Karpas-422 (cell line): ENCODE measurements around the gene KAZN. TPM values are rescaled to one million over a fixed set of nuclear protein-coding genes. Genes with fewer than 3 reads are reported as not detected.

Experiments used
- DNase-seq: peaks from one replicate; pipeline ENCODE4 v3.0.0-alpha.2; 2015
- H2AFZ ChIP-seq: fragments of 200-600 bp; sonication (generic); 2 replicates; pipeline ENCODE4 v1.6.1; 2014; ENCODE audit warnings: antibody characterized with exemption, low read length, mixed read lengths
- H3K27ac ChIP-seq: fragments of 200-600 bp; sonication (generic); 2 replicates; pipeline ENCODE4 v1.5.1; 2014; ENCODE audit warnings: mild to moderate bottlenecking, low read length, moderate library complexity
- H3K27me3 ChIP-seq: fragments of 200-600 bp; sonication (generic); 2 replicates; pipeline ENCODE4 v1.6.1; 2014; ENCODE audit warnings: low read length, mixed read lengths
- H3K36me3 ChIP-seq: fragments of 200-600 bp; sonication (generic); 2 replicates; pipeline ENCODE4 v1.6.1; 2014; ENCODE audit warnings: low read length, mixed read lengths; ENCODE audit not compliant: insufficient read depth
- H3K4me1 ChIP-seq: fragments of 200-600 bp; sonication (generic); 2 replicates; pipeline ENCODE4 v1.6.1; 2014; ENCODE audit warnings: mild to moderate bottlenecking, low read length, mixed read lengths
- H3K4me2 ChIP-seq: fragments of 200-600 bp; sonication (generic); 2 replicates; pipeline ENCODE4 v1.6.1; 2014; ENCODE audit warnings: low read length, low read depth, mild to moderate bottlenecking; ENCODE audit not compliant: poor library complexity, severe bottlenecking
- H3K4me3 ChIP-seq: fragments of 200-600 bp; sonication (generic); 2 replicates; pipeline ENCODE4 v1.5.1; 2014; ENCODE audit warnings: mild to moderate bottlenecking, antibody characterized with exemption, low read length, mixed read lengths
- H3K79me2 ChIP-seq: fragments of 200-600 bp; sonication (generic); 2 replicates; pipeline ENCODE4 v1.6.1; 2014; ENCODE audit warnings: mild to moderate bottlenecking, low read length, mixed read lengths
- H3K9ac ChIP-seq: fragments of 200-600 bp; sonication (generic); 2 replicates; pipeline ENCODE4 v1.6.0; 2014; ENCODE audit warnings: low read length
- H3K9me2 ChIP-seq: fragments of 200-600 bp; sonication (generic), shearing (Covaris generic); replicated peaks from 2 replicates; pipeline ENCODE4 v1.6.0; 2014; ENCODE audit warnings: mild to moderate bottlenecking, low read length, moderate library complexity; ENCODE audit not compliant: insufficient read depth
- H3K9me3 ChIP-seq: fragments of 300-700, 200-600 bp; sonication (generic); 2 replicates; pipeline ENCODE4 v1.6.1; 2014; ENCODE audit warnings: low read length, mixed read lengths
- H4K20me1 ChIP-seq: fragments of 200-600 bp; sonication (generic); 2 replicates; pipeline ENCODE4 v1.6.1; 2014; ENCODE audit warnings: mild to moderate bottlenecking, antibody characterized with exemption, low read length, low read depth; ENCODE audit not compliant: insufficient read depth
- total RNA-seq: library from RNA; depleted of rRNA; stranded (reverse); fragments of >200 nt; shearing (Covaris generic); gene quantifications from 2 replicates; pipeline ENCODE4 v1.2.3, GENCODE V29; 2014; ENCODE audit warnings: low replicate concordance

KAZN gene
- total RNA-seq, 1 experiment from 2014 or later, result not detected

DNA sequence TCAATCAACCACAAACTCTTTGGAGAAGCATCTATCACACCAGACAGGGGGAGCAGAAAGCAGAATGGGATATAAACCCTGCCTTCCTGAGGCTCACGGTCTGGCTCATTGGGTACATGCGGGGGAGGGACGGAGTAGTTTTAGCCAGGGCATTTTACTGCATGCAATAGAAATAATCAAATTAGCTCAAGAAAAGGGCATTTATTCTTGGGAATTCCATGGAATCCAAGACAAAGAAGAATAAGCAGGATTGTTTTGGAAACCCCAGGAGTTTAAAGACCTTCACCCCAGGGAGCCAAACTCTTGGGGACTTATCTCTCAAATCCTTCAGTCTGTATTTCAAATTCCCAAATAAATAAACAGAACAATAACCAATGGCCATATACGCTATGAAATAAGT is 5.2 kb upstream of the KAZN start:
- Histone ChIP-seq H3K79me2 (no peaks in the 10 kb centered on the region), H3K27me3 (no peaks in the 10 kb centered on the region), H3K27ac (no peak overlapping the region), H3K9me3 (no peaks in the 10 kb centered on the region), H2AFZ (no peak overlapping the region), H3K4me3 (no peak overlapping the region), H3K36me3 (no peaks in the 10 kb centered on the region), H3K9ac (no peak overlapping the region), H3K9me2 (no peaks in the 10 kb centered on the region), H3K4me2 (no peak overlapping the region), H3K4me1 (no peaks in the 10 kb centered on the region), H4K20me1 (no peaks in the 10 kb centered on the region)
- no peak for DNase-seq

DNA sequence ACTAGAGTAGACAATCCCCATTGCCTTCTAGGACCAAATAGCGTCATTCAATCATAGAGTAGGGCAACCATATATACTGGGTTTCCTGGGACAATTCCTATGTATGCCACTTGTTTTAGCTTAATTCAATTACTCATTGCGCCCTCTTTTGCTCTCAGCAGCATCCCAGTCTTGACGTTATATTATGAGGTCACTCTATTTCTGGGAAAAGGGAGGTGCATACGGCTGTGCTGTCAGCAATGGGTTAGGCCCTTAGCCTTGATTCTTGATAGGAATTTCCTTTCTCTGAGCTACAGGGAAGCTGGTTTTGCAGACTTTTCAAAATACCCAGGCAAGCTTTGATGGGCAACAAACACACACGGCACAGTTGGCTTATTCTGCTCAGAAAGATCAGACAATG is 4.4 kb upstream of the KAZN start:
- H3K9me3 ChIP-seq, result no peaks in the 10 kb centered on the region
- H3K27me3 ChIP-seq, result no peaks in the 10 kb centered on the region
- no peaks in the 10 kb centered on the region for H4K20me1 ChIP-seq
- no peak overlapping the region for H3K27ac ChIP-seq
- no peaks in the 10 kb centered on the region for H3K36me3 ChIP-seq
- no peak for DNase-seq
- no peaks in the 10 kb centered on the region for H3K4me1 ChIP-seq
- H3K4me3 ChIP-seq, result no peak overlapping the region
- no peak overlapping the region for H2AFZ ChIP-seq
- H3K9me2 ChIP-seq, result no peaks in the 10 kb centered on the region
- H3K79me2 ChIP-seq, result no peaks in the 10 kb centered on the region
- H3K9ac ChIP-seq, result no peak overlapping the region
- H3K4me2 ChIP-seq, result no peak overlapping the region

DNA sequence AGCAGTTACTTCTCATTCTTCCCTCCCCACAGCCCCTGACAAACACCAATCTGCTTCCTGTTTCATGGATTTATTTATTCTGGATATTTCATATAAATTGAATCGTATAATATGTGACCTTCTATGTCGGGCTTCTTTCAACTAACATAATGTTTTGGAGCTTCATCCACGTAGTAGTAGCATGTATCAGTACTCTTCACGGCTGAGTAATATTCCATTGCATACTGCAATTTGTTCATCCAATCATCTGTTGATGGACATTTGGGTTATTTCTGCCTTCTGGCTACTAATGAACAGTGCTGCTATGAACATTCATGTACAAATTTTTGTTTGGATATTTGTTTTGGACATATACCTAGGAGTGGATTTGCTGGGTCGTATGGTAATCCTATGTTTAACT is 1.9 kb upstream of the KAZN start:
- no peaks in the 10 kb centered on the region for H3K79me2 ChIP-seq
- no peak overlapping the region for H2AFZ ChIP-seq
- no peaks in the 10 kb centered on the region for H3K27me3 ChIP-seq
- H4K20me1 ChIP-seq, result no peaks in the 10 kb centered on the region
- no peak overlapping the region for H3K27ac ChIP-seq
- H3K4me3 ChIP-seq, result no peak overlapping the region
- DNase-seq, result no peak
- no peak overlapping the region for H3K9ac ChIP-seq
- no peaks in the 10 kb centered on the region for H3K9me2 ChIP-seq
- H3K36me3 ChIP-seq, result no peaks in the 10 kb centered on the region
- H3K4me2 ChIP-seq, result no peak overlapping the region
- no peaks in the 10 kb centered on the region for H3K9me3 ChIP-seq
- no peaks in the 10 kb centered on the region for H3K4me1 ChIP-seq

DNA sequence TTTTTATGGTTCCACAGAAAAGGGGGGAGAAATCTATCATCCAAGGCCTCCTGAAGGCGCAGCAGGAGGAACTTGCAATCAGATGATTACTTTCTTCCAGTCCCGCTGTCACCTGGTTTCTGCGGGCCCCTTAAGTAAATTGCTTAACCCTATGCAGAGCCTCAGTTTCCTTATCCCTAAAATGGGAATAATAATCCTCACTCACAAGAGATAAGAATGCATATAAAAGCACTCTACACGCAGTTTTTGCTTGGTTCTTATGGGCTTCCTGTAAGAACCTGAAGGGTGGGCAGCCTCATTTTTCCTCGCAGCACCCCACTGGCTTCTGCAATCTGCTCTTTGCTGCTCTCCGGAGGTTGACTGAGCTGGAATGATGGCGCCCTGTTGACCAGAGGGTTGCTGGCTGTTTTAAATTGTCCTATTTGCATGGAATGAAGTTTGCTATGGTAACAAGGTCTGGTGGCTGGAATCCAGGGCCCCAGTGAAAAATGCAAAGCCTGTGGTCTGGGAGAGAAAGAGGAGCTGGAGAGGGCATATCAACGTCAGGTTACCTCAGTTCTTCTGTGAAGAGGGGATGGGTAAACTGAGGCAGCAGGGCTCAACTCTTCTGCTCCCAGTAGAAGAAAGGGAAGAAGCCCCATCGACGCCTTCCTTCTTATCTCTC is 1.0 kb upstream of the KAZN start:
- Histone ChIP-seq H3K4me2 (no peak overlapping the region), H3K36me3 (no peaks in the 10 kb centered on the region), H3K27ac (no peak overlapping the region), H3K9me3 (no peaks in the 10 kb centered on the region), H2AFZ (no peak overlapping the region), H3K9me2 (no peaks in the 10 kb centered on the region), H3K79me2 (no peaks in the 10 kb centered on the region), H3K9ac (no peak overlapping the region), H4K20me1 (no peaks in the 10 kb centered on the region), H3K4me3 (no peak overlapping the region), H3K27me3 (no peaks in the 10 kb centered on the region), H3K4me1 (no peaks in the 10 kb centered on the region)
- no peak for DNase-seq

DNA sequence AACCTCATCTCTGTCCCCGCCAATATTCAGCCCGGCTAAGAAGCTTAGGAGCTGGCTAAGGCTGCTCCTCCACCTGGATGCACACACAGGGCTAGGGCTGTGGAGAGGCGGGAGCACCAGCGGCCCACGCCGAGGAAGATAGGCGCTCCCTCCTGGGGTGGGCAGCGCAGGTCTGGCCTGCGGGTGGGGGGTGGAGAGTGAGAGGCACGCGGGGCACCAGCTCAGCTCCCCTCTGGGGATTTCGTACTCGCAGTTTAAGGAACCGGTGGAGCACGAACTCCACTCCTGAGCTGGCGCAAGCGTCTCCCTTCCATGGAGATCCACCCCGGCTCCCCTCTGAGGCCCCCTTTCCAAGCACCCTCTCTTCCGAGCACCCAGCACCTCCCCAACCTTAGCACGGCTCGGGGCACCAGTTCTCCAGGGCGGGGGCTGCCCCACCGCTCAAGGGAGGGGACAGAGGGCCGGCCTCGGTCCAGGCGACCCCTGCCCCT is 433 bp upstream of the KAZN start:
- no peak for DNase-seq
- no peak overlapping the region for H3K9ac ChIP-seq
- no peak overlapping the region for H3K4me2 ChIP-seq
- no peaks in the 10 kb centered on the region for H3K9me2 ChIP-seq
- no peak overlapping the region for H2AFZ ChIP-seq
- no peaks in the 10 kb centered on the region for H4K20me1 ChIP-seq
- H3K4me1 ChIP-seq, result no peaks in the 10 kb centered on the region
- no peaks in the 10 kb centered on the region for H3K9me3 ChIP-seq
- H3K27ac ChIP-seq, result no peak overlapping the region
- no peaks in the 10 kb centered on the region for H3K36me3 ChIP-seq
- H3K79me2 ChIP-seq, result no peaks in the 10 kb centered on the region
- no peaks in the 10 kb centered on the region for H3K27me3 ChIP-seq
- H3K4me3 ChIP-seq, result no peak overlapping the region

DNA sequence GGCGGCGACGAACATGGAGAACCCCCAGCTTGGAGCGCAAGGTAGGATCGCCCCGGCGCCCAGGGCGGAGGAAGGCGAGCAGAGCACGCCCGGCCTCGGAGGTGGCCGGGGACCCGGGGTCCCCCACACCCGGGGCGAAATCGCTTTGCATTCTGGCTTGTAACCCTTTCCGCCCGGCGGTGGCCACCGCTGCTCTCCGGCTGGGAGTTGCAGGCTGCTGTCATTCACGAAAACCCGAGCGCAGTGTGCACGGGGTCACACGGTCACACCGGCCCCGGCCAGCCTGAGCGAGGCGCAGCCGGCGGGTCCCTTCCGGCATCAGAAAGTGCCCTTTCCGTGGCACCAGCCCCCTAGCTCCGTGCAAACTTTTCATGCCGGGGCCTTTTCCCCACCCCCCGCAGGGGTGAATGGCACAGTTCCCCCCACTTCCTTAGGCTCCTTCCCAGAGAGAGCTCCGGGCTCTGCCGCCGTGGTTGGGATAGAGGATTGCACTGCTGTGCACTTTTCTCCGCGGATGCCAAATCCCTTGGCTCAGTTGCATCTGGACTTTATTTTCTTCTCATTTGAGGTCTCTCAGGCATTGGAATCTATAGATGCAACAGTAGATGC is 802 bp downstream of the KAZN start:
- H2AFZ ChIP-seq, result no peak overlapping the region
- H3K27me3 ChIP-seq, result no peaks in the 10 kb centered on the region
- no peaks in the 10 kb centered on the region for H3K9me3 ChIP-seq
- no peak overlapping the region for H3K4me3 ChIP-seq
- H3K36me3 ChIP-seq, result no peaks in the 10 kb centered on the region
- no peak overlapping the region for H3K27ac ChIP-seq
- no peaks in the 10 kb centered on the region for H3K4me1 ChIP-seq
- no peaks in the 10 kb centered on the region for H3K9me2 ChIP-seq
- DNase-seq, result no peak
- no peaks in the 10 kb centered on the region for H4K20me1 ChIP-seq
- no peak overlapping the region for H3K9ac ChIP-seq
- no peaks in the 10 kb centered on the region for H3K79me2 ChIP-seq
- no peak overlapping the region for H3K4me2 ChIP-seq

DNA sequence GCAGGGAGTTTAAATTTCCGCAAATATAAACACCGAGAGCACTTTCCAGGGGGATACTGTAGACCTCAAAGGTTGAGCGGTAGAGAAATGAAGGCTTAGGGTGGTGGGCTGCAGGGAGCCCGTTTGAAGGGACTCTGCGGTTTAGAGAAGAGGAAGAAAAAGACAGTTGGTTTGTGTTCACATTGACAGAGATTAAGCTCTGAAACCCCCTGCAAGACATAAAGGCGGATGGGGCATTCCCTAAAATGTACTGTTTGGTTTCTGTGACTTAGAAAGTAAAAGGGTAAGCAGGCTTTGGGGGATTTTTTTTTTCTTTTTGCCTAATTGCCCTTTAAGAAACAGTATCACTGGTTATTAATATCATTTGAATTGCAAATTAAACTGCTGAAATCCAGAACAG is 1.3 kb downstream of the KAZN start:
- H3K4me1 ChIP-seq, result no peaks in the 10 kb centered on the region
- H3K36me3 ChIP-seq, result no peaks in the 10 kb centered on the region
- H3K4me3 ChIP-seq, result no peak overlapping the region
- H3K9me3 ChIP-seq, result no peaks in the 10 kb centered on the region
- no peak overlapping the region for H3K4me2 ChIP-seq
- no peaks in the 10 kb centered on the region for H3K27me3 ChIP-seq
- H2AFZ ChIP-seq, result no peak overlapping the region
- H3K79me2 ChIP-seq, result no peaks in the 10 kb centered on the region
- no peak overlapping the region for H3K9ac ChIP-seq
- no peaks in the 10 kb centered on the region for H4K20me1 ChIP-seq
- H3K9me2 ChIP-seq, result no peaks in the 10 kb centered on the region
- no peak overlapping the region for H3K27ac ChIP-seq
- DNase-seq, result no peak

DNA sequence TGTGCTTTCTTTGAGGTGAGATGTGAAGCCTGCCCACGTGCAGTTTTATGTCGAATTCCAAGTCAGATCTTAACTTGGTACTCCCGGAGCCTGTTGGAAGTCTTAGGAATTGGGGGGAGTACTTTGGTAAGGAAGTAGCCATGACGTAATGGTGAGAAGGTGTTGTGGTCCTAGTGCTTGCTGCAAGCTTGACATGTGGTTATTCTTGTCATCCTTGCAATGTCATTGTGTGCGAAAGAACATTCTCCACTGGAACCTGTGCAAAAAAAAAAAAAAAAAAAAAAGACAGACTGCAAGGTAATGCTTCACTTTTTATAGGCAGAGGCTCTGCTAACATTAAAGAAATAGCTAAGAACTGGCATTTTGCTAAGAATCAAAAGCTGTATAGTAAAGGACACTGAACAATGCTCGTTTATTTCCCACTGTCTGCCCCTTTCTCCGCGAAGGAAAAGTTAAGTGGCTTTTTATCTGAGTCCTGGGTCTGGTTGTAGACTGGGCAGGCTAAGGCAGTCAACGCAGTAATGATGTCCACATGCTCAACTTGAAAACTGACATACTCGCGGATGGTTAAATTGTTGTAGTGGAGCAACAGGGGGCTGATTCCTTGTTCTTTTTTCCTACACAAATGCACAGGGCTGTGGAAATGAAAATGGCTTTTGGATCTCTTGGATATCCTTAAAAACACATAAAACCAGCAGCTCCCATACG is 2.1 kb downstream of the KAZN start:
- Histone ChIP-seq H3K4me2 (no peak overlapping the region), H3K9me3 (no peaks in the 10 kb centered on the region), H3K27me3 (no peaks in the 10 kb centered on the region), H3K9me2 (no peaks in the 10 kb centered on the region), H2AFZ (no peak overlapping the region), H3K27ac (no peak overlapping the region), H3K4me3 (no peak overlapping the region), H3K79me2 (no peaks in the 10 kb centered on the region), H4K20me1 (no peaks in the 10 kb centered on the region), H3K36me3 (no peaks in the 10 kb centered on the region), H3K9ac (no peak overlapping the region), H3K4me1 (no peaks in the 10 kb centered on the region)
- DNase-seq, result no peak
